Measurements from ENCODE around the gene USP53. TPM values are rescaled to one million over a fixed set of nuclear protein-coding genes. Genes with fewer than 3 reads are reported as not detected.
"Not testable (repeated sequence)": the region's sequence is repeated elsewhere in the genome, so short reads cannot be mapped to it uniquely, and the experiment has no call there.

USP53 gene
- total RNA-seq, 1 donor from 2014 or later, result 4.6 TPM

DNA sequence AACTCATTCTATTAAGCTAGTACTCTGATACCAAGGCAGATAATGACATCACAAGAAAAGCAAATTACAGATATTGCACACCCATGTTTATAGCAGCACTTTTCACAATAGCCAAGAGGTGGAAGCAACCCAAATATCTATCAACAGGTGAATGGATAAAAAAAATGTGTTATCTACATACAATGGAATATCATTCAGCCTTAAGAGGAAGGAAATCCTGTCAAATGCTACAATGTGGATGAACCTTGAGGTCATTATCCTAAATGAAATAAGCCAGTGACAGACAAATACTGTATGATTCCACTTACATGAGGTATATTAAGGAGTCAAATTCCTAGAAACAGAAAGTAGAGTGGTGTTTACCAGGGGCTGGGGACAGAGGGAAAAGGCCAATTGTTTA, 95.1 kb downstream of the USP53 start:
- intact Hi-C loops (cut with micrococcal nuclease), result loop anchor here (10.0 kb wide), 1 partner anchor 67 kb away; no protein-coding TSS in a partner anchor

DNA sequence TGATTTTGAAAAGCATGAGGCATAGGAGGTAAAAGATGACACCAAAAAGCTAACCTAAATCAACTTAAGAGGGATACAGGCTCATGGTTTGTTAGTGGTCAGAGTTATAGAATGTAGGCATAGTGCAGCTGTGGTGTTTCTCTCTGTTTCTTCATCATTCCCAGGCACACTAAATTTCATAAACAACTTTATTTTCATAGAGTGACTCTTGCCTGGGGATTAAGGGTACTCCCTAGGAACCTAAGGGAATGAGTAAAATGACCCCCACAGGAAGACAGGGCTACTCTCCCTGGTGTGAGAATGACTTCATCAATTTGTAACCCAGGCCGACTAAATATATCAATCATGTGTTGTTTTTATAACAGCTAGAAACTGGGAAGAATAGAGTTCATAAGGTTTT, 98.3 kb downstream of the USP53 start:
- intact Hi-C loops (cut with micrococcal nuclease), result no loop called here

DNA sequence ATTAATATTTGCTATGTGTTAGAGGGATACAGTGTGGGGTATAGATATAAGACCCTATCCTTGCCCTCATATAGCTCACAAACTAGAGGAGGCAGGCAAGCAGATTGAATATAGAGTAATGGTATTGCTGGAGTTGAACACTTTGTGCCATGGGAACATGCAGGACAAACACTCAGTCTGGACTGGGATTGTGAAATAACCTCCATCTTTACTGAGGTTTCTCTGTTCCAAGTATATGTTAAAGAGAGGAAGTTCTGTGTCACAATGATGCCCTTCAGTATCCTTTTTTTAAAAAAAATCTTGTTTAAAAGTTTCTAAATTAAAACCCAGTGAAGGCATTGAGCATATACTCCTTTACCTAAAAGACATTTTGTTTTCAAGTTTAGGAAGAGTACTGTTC, 100.7 kb downstream of the USP53 start:
- intact Hi-C loops (cut with micrococcal nuclease), result no loop called here

DNA sequence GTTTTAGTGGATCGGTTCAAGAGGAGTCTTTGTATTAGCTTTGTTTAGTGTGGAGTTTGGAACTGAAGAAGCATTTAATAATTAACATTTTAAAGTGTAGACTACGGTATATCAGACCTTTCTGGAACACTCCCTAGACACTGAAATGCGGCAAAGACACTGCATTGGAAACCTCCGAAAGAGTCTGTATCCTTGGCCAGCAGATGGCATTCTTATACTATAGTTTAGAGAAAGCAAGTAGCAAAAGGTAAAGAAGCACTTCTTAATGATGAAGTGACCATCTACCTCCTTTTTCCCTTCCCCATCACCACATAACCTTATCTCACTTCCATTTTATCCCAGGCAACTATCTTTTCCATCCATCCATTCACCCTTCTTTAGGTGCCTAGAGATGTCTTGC, 101.8 kb downstream of the USP53 start:
- intact Hi-C loops (cut with micrococcal nuclease), result loop anchor here (1.0 kb wide), 2 partner anchors 313 to 736 kb away; no protein-coding TSS in a partner anchor

DNA sequence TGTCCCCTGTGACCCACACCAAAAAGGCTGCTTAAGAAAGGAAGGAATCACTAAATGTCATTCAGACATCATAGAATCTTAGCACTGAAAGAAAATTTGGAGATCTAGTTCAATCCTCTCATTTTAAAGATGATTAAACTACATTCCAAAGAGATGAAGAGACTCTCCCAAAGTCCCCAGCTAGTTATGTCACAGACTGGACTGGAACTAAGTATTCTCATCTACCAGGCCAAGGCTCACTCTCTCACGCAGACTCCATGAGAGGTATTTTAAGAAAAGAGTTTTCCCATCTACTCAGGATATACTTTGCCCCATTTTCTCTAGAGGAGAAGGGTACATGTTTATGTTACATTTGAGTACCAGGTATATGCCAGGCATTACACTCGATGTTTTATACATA, 102.5 kb downstream of the USP53 start:
- intact Hi-C loops (cut with micrococcal nuclease), result no loop called here

DNA sequence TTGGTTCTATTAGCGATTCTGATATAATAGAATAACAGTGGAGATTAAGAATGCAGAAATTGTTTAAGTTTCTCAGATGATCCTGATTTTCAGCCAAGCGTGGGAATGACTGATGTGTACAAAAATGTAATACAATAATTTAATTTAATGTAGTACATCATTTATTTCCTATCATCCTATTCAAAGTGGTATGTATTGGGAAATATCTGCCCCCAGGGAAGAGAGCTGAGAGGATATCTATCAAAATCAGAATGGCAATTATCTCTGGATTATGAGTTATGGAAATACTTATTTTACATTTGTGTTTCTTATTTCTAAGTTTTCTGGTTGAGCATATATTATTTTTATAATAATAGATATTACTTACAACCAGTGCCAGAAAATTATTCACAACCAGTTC, 105.5 kb downstream of the USP53 start:
- intact Hi-C loops (cut with micrococcal nuclease), result no loop called here

DNA sequence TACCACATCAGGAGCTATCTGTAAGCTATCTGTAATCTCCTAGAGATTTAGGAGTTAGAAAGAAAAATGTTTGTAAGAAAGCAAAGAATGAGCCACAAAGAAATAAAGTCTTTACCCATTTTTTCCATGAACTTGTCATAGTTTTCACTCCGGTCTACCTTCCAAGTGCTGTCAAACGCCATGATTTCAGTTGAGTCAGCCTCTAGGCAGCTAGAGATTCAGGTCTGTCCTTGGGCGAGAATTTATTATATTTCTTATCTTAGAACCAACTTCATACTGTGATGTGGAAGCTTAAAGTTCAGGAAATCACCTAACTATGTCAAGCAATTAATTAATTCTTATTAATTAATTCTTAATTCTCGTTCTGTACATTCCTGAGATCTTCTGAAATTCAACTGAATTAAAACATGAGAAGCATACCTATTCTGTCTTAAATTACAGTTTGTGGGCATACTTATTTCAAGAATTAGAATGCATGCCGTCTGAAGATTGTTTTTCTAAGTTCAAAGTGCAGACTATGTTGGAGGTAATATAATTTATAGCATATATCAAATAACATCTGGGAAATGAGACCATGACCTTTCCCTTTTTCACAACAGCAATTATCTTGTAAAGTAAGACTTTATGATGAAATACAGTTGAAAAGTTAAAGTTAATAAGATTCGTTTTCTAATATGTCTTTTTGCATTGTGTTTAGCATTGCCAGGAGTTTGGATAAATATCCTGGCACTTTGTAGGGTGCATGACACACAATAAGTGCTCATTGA, 109.6 kb downstream of the USP53 start, which contains the start of gene FABP2:
FABP2 (minus strand) TSS at position 218 of the 767 bp plus-strand sequence; CDS start at position 182, 36 bp downstream.
- intact Hi-C loops (cut with micrococcal nuclease), result no loop called here

DNA sequence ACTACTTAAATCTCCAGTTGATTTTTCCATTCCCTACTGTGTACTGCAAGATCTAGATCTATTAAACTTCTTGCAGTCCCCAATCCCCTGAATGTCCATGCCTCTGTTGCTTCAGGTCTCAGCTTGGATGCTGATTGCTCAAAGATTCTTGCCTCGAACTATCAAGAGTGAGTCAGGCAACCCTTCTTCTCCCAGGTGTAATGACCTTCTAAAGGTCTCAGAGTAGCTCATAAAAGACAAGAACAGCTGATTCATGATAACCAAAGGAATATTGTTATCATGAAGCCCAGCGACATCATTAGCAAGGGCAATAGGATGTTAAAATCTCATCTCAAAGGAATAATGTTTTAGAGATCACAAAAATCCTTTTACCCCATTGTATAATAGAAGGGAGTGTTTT, 116.2 kb downstream of the USP53 start:
- intact Hi-C loops (cut with micrococcal nuclease), result no loop called here

DNA sequence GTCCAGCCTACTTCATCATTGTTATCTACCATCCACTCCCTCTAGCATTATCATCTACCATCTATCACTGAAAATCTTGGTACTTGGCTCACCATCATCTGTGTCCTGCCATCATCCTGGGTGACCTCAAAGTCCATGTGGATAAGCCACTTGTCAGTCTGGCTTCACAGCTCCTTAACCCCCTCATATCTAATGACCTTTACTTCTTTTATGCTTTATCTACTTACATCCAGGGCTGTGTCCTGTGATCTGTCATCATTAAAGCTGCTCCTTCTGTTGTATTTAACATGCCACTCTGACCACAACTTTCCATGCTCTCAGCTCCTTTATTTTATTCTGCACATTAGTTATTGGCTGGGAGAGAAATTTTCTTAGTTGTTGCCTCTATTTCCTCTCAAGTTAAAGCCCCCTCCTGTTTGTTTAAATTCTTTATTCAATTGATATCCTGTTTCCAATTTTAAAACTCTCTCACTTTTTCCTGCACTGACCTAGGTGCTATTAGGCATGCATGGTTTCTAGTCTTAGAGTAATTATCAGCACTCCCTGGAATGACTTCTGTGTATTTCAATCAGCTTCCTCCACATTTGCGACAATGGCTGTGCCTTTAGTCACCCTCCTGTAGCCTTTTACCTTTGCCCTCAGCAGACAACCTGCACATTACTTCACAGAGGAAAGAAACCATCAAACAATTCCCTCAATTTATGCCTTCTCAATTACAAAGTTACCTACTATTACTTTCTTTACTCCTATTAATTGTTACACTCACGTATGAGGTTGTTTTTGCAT, 117.5 kb downstream of the USP53 start:
- intact Hi-C loops (cut with micrococcal nuclease), result no loop called here

DNA sequence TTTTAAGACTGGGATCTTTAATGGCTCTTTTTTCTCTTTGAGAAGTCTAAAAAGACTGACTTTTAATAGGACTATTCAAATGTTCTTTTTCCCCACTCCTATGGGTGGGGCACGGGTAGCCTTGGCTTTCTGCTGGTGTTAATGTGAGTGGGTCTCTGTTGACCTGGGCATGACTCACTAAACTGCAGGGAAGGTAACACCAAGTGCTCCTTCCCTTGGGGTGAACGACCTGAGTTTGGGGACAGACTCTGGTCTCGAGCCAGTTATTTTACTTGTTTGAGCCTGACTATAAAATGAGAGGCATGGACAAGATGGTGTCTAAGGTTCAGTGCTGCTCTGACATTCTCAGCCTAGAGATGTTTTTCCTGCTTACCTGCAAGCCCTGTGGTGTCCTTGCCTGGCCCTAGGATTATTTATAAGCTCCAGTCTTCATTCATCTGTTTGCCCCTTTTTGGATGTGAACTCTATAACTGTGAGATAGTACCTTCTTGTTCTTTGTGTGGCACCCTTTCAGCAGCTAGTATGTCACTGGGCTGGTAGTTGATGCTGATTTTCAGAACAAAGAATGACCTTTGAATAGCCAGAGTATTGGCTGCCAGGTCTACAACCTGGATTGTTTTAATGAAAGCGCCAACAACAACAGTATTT, 123.9 kb downstream of the USP53 start:
- intact Hi-C loops (cut with micrococcal nuclease), result not testable (repeated sequence)

DNA sequence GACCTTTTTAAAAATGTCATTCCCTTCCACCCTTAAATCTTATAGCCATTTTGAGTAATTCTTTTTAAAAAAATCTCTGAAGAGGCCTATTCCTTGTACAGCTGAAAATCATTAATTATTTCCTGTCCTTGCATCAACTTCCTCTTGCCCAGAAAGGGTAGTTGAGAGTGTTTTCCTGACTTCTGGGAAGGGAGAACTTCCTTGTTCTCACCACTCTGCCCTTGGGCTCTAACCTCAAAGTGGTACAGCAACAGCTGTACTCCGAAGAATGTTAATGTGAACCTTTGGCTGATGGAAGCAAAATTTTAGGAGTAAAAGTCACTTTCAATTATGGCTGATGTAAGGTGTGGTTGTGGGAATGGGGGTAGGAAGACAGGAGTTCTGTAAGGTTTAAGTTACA, 124.5 kb downstream of the USP53 start:
- intact Hi-C loops (cut with micrococcal nuclease), result no loop called here

DNA sequence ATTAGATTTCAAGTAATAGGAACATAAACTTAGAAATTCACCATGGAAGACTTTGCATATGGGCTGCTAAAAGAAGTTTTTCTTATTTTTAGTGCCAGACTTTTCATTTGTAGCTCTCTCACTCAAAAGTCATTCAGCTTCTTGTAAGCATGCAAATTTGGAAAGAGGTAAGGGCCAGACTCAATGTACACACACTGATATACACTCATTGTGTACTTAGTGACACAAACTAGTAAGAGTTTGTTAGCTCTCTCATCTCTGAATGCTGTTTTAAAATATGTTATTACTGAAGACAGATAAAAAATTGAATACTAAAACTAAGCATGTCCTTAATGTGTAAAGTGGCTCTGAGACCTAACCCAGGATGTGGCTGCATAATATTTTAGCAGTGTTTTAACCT, 127.4 kb downstream of the USP53 start:
- intact Hi-C loops (cut with micrococcal nuclease), result not testable (repeated sequence)

DNA sequence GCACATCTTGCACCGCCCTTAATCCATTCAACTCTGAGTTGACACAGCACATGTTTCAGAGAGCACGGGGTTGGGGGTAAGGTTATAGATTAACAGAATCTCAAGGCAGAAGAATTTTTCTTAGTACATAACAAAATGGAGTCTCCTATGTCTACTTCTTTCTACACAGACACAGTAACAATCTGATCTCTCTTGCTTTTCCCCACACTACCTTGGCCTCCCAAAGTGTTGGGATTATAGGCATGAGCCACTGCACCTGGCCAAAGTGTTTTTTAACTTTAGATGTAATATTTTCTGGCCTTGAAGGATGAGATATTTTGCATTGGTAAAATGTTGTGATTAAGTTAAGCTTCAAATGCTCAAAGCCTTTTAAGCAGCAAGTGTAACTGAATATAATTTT, 130.8 kb downstream of the USP53 start:
- intact Hi-C loops (cut with micrococcal nuclease), result not testable (repeated sequence)

Other genes starting within 250 kb of the USP53 start
- not detected in 2 replicates for gene MYOZ2, start 76.9 kb upstream of the USP53 start, total RNA-seq
- gene FABP2, start 109.4 kb downstream of the USP53 start, total RNA-seq, result not detected in 2 replicates

Measured in T-helper 2 cell treated with Interferon-gamma antibody and Interleukin-4, amounts not matched to agents 100 ng/mL and 5 ng/mL, for 36 hours (primary cell).